ENCODE data around the gene TRAPPC3L.

Gene TRAPPC3L

GRCh38 chr6:116542426-116542825 lies 3.1 kb downstream of the TRAPPC3L start:
- in situ Hi-C loops (cut with HindIII; ENCODE audit: low pct_ligation_motif_present, low sequenced_read_pairs) = no loop called here
- no peak for TF ChIP-seq CTCF (IDR thresholded peaks at IDR 0.05; ENCODE audit: low read depth, low read length, missing control alignments)
- no peak overlapping the region for H3K27ac ChIP-seq

GRCh38 chr6:116536216-116536621 lies 9.3 kb downstream of the TRAPPC3L start:
- in situ Hi-C loops (cut with HindIII; ENCODE audit: low pct_ligation_motif_present, low sequenced_read_pairs) = no loop called here
- Histone ChIP-seq H3K27me3 (replicated peaks) (no peaks in the 10 kb centered on the region), H3K36me3 (replicated peaks) (no peaks in the 10 kb centered on the region), H3K27ac (no peak overlapping the region), H3K4me3 (ENCODE audit: low read depth, low read length) (no peak overlapping the region)
- peak; percentile 57 for TF ChIP-seq CTCF (IDR thresholded peaks at IDR 0.05; ENCODE audit: low read depth, low read length, missing control alignments)
- peak; percentile 60 for DNase-seq

More at GRCh38 chr6:116542426-116542825, 3.1 kb downstream of the TRAPPC3L start:
- no peak for DNase-seq
- no peaks in the 10 kb centered on the region for H3K27me3 ChIP-seq (replicated peaks)
- H3K36me3 ChIP-seq (replicated peaks) = no peaks in the 10 kb centered on the region
- no peak overlapping the region for H3K4me3 ChIP-seq (ENCODE audit: low read depth, low read length)

- Histone ChIP-seq H3K27me3 (replicated peaks) (no peaks in the 10 kb centered on the region), H3K4me3 (ENCODE audit: low read depth, low read length) (no peak overlapping the region), H3K27ac (no peak overlapping the region), H3K36me3 (replicated peaks) (no peaks in the 10 kb centered on the region)
- DNase-seq = no peak
- in situ Hi-C loops (cut with HindIII; ENCODE audit: low pct_ligation_motif_present, low sequenced_read_pairs) = no loop called here
- TF ChIP-seq CTCF (IDR thresholded peaks at IDR 0.05; ENCODE audit: low read depth, low read length, missing control alignments) = no peak
Observed at GRCh38 chr6:116535109-116535508, 10.4 kb downstream of the TRAPPC3L start.

GRCh38 chr6:116533233-116533957 lies 12.1 kb downstream of the TRAPPC3L start:
- in situ Hi-C loops (cut with HindIII; ENCODE audit: low pct_ligation_motif_present, low sequenced_read_pairs) = no loop called here
- peak; percentile 42 for TF ChIP-seq CTCF (IDR thresholded peaks at IDR 0.05; ENCODE audit: low read depth, low read length, missing control alignments)
- Histone ChIP-seq H3K36me3 (replicated peaks) (no peaks in the 10 kb centered on the region), H3K4me3 (ENCODE audit: low read depth, low read length) (no peak overlapping the region), H3K27ac (no peak overlapping the region), H3K27me3 (replicated peaks) (no peaks in the 10 kb centered on the region)
- DNase-seq = no peak

- H3K4me3 ChIP-seq (ENCODE audit: low read depth, low read length) = no peak overlapping the region
- in situ Hi-C loops (cut with HindIII; ENCODE audit: low pct_ligation_motif_present, low sequenced_read_pairs) = no loop called here
- no peaks in the 10 kb centered on the region for H3K27me3 ChIP-seq (replicated peaks)
- peak; percentile 82 for DNase-seq
- TF ChIP-seq CTCF (IDR thresholded peaks at IDR 0.05; ENCODE audit: low read depth, low read length, missing control alignments) = peak; percentile 80
- no peak overlapping the region for H3K27ac ChIP-seq
- H3K36me3 ChIP-seq (replicated peaks) = no peaks in the 10 kb centered on the region
Observed at GRCh38 chr6:116531675-116532570, 13.6 kb downstream of the TRAPPC3L start.

All from brain microvascular endothelial cell (primary cell).